Muscle layer of colon (tissue), 2 donors: Measurements from ENCODE around the gene PAK4.
"Not testable (repeated sequence)": the region's sequence is repeated elsewhere in the genome, so short reads cannot be mapped to it uniquely, and the experiment has no call there.

ENCODE experiments used
- H3K27ac ChIP-seq: one replicate; pipeline ENCODE4 v1.7.0; 2013; ENCODE audit warnings: low read depth, mild to moderate bottlenecking, low read length, moderate library complexity
- H3K27me3 ChIP-seq, 2 donors: one replicate each; pipeline ENCODE4 v1.7.0; 2013; ENCODE audit warnings: low read length in 2 of 2, mild to moderate bottlenecking in 2 of 2; ENCODE audit not compliant: insufficient read depth in 2 of 2, control insufficient read depth in 1 of 2
- H3K36me3 ChIP-seq: one replicate; pipeline ENCODE4 v1.7.0; 2013; ENCODE audit warnings: mild to moderate bottlenecking, low read length; ENCODE audit not compliant: insufficient read depth
- H3K4me1 ChIP-seq: one replicate; pipeline ENCODE4 v1.7.0; 2013; ENCODE audit warnings: mild to moderate bottlenecking, low read length; ENCODE audit not compliant: insufficient read depth
- H3K4me3 ChIP-seq, 2 donors: one replicate each; pipeline ENCODE4 v1.7.0; 2013; ENCODE audit warnings: low read length in 2 of 2, low read depth in 1 of 2, mild to moderate bottlenecking in 1 of 2, moderate library complexity in 1 of 2
- H3K9ac ChIP-seq: one replicate; pipeline ENCODE4 v1.7.0; 2013; ENCODE audit warnings: low read length
- H3K9me3 ChIP-seq: one replicate; pipeline ENCODE4 v1.7.0; 2013; ENCODE audit warnings: mild to moderate bottlenecking, low read length
- donor health status: abdominal sarcoma.
- donor health status: Adenocarcinoma of cecum.

The PAK4 gene

GRCh38 chr19:39135701-39136100, 10.1 kb downstream of the PAK4 start:
- Histone ChIP-seq H3K4me1 (peaks cover 62% of the 10 kb centered on the region), H3K27ac (no peak overlapping the region), H3K9ac (no peak overlapping the region)

GRCh38 chr19:39136225-39136940, 10.8 kb downstream of the PAK4 start:
- H3K9ac ChIP-seq = no peak overlapping the region
- H3K36me3 ChIP-seq = no peaks in the 10 kb centered on the region
- H3K4me1 ChIP-seq = peaks cover 57% of the 10 kb centered on the region
- H3K9me3 ChIP-seq = no peaks in the 10 kb centered on the region
- no peak overlapping the region for H3K27ac ChIP-seq
- no peak overlapping the region for H3K4me3 ChIP-seq
- no peaks in the 10 kb centered on the region for H3K27me3 ChIP-seq

More at GRCh38 chr19:39135701-39136100, 10.1 kb downstream of the PAK4 start:
- H3K4me3 ChIP-seq = no peak overlapping the region
- no peaks in the 10 kb centered on the region for H3K36me3 ChIP-seq
- H3K27me3 ChIP-seq = no peaks in the 10 kb centered on the region
- no peaks in the 10 kb centered on the region for H3K9me3 ChIP-seq

GRCh38 chr19:39137131-39137530, 11.5 kb downstream of the PAK4 start:
- H3K4me3 ChIP-seq = no peak overlapping the region
- no peak overlapping the region for H3K27ac ChIP-seq
- peaks cover 49% of the 10 kb centered on the region for H3K4me1 ChIP-seq
- H3K36me3 ChIP-seq = no peaks in the 10 kb centered on the region
- H3K9ac ChIP-seq = no peak overlapping the region
- H3K9me3 ChIP-seq = no peaks in the 10 kb centered on the region
- H3K27me3 ChIP-seq = no peaks in the 10 kb centered on the region

- H3K9me3 ChIP-seq = no peaks in the 10 kb centered on the region
- no peak overlapping the region for H3K9ac ChIP-seq
- H3K4me1 ChIP-seq = peaks cover 36% of the 10 kb centered on the region
- no peaks in the 10 kb centered on the region for H3K27me3 ChIP-seq
- peak overlapping the region; percentile 39 for H3K27ac ChIP-seq
- no peaks in the 10 kb centered on the region for H3K36me3 ChIP-seq
- no peak overlapping the region for H3K4me3 ChIP-seq
Observed at GRCh38 chr19:39138221-39139211, 12.9 kb downstream of the PAK4 start.

GRCh38 chr19:39139305-39139874, 13.8 kb downstream of the PAK4 start:
- Histone ChIP-seq H3K36me3 (no peaks in the 10 kb centered on the region), H3K4me1 (peaks cover 40% of the 10 kb centered on the region), H3K9me3 (no peaks in the 10 kb centered on the region), H3K27ac (peak overlapping the region; percentile 39), H3K4me3 (no peak overlapping the region), H3K9ac (no peak overlapping the region), H3K27me3 (no peaks in the 10 kb centered on the region)

GRCh38 chr19:39139971-39140453, 14.4 kb downstream of the PAK4 start:
- Histone ChIP-seq H3K9ac (no peak overlapping the region), H3K27me3 (no peaks in the 10 kb centered on the region), H3K4me1 (peaks cover 46% of the 10 kb centered on the region), H3K36me3 (no peaks in the 10 kb centered on the region), H3K9me3 (no peaks in the 10 kb centered on the region), H3K27ac (no peak overlapping the region), H3K4me3 (no peak overlapping the region)

GRCh38 chr19:39140594-39140993, 15.0 kb downstream of the PAK4 start:
- Histone ChIP-seq H3K9ac (no peak overlapping the region), H3K36me3 (no peaks in the 10 kb centered on the region), H3K9me3 (no peaks in the 10 kb centered on the region), H3K4me3 (no peak overlapping the region), H3K27me3 (no peaks in the 10 kb centered on the region), H3K4me1 (peaks cover 52% of the 10 kb centered on the region), H3K27ac (no peak overlapping the region)

- Histone ChIP-seq H3K9me3 (no peaks in the 10 kb centered on the region), H3K27ac (no peak overlapping the region), H3K27me3 (no peaks in the 10 kb centered on the region), H3K36me3 (no peaks in the 10 kb centered on the region), H3K9ac (no peak overlapping the region), H3K4me1 (peaks cover 55% of the 10 kb centered on the region), H3K4me3 (no peak overlapping the region)
Observed at GRCh38 chr19:39141929-39142328, 16.3 kb downstream of the PAK4 start.

GRCh38 chr19:39142630-39143029, 17.0 kb downstream of the PAK4 start:
- Histone ChIP-seq H3K27me3 (no peaks in the 10 kb centered on the region), H3K9ac (no peak overlapping the region), H3K4me1 (peaks cover 56% of the 10 kb centered on the region), H3K36me3 (no peaks in the 10 kb centered on the region), H3K9me3 (no peaks in the 10 kb centered on the region), H3K4me3 (no peak overlapping the region), H3K27ac (no peak overlapping the region)

GRCh38 chr19:39143757-39144289, 18.2 kb downstream of the PAK4 start:
- H3K9ac ChIP-seq = not testable (repeated sequence)
- peak overlapping the region; percentile 74 for H3K27ac ChIP-seq

More at GRCh38 chr19:39143757-39144289, 18.2 kb downstream of the PAK4 start:
- not testable (repeated sequence) for H3K36me3 ChIP-seq, H3K27me3 ChIP-seq, H3K4me3 ChIP-seq, H3K9me3 ChIP-seq
- H3K4me1 ChIP-seq = peaks cover 53% of the 10 kb centered on the region
